ENCODE results near the gene BRD4. TPM values are rescaled to one million over a fixed set of nuclear protein-coding genes. Genes with fewer than 3 reads are reported as not detected.

The BRD4 gene
- total RNA-seq, 1 donor from 2014 or later = 115 TPM

- intact Hi-C loops (cut with micrococcal nuclease) = no loop called here
Observed at GRCh38 chr19:15268192-15268927, 64.0 kb downstream of the BRD4 start.

GRCh38 chr19:15266683-15267082 is 65.7 kb downstream of the BRD4 start:
- intact Hi-C loops (cut with micrococcal nuclease) = no loop called here

- intact Hi-C loops (cut with micrococcal nuclease) = no loop called here
Observed at GRCh38 chr19:15265850-15266248, 66.5 kb downstream of the BRD4 start.

- intact Hi-C loops (cut with micrococcal nuclease) = no loop called here
Observed at GRCh38 chr19:15265214-15265849, 67.0 kb downstream of the BRD4 start.

- intact Hi-C loops (cut with micrococcal nuclease) = loop anchor here (1.0 to 5.0 kb wide), 2 partner anchors 88 to 291 kb away; no protein-coding TSS in a partner anchor
Observed at GRCh38 chr19:15264933-15265206, 67.5 kb downstream of the BRD4 start.

- intact Hi-C loops (cut with micrococcal nuclease) = loop anchor here (1.0 to 5.0 kb wide), 2 partner anchors 87 to 292 kb away; no protein-coding TSS in a partner anchor
Observed at GRCh38 chr19:15264061-15264932, 68.0 kb downstream of the BRD4 start.

GRCh38 chr19:15263361-15263985 is 68.9 kb downstream of the BRD4 start:
- intact Hi-C loops (cut with micrococcal nuclease) = loop anchor here (5.0 kb wide), 1 partner anchor 86 kb away; no protein-coding TSS in a partner anchor

GRCh38 chr19:15262011-15262410 is 70.3 kb downstream of the BRD4 start:
- intact Hi-C loops (cut with micrococcal nuclease) = loop anchor here (5.0 kb wide), 1 partner anchor 85 kb away; no protein-coding TSS in a partner anchor

GRCh38 chr19:15260939-15261338 is 71.4 kb downstream of the BRD4 start:
- intact Hi-C loops (cut with micrococcal nuclease) = loop anchor here (5.0 kb wide), 1 partner anchor 84 kb away; no protein-coding TSS in a partner anchor

GRCh38 chr19:15259907-15260306 is 72.4 kb downstream of the BRD4 start:
- intact Hi-C loops (cut with micrococcal nuclease) = loop anchor here (5.0 kb wide), 1 partner anchor 83 kb away; no protein-coding TSS in a partner anchor

- intact Hi-C loops (cut with micrococcal nuclease) = no loop called here
Observed at GRCh38 chr19:15257782-15258181, 74.6 kb downstream of the BRD4 start.

- intact Hi-C loops (cut with micrococcal nuclease) = no loop called here
Observed at GRCh38 chr19:15256708-15257331, 75.5 kb downstream of the BRD4 start.

GRCh38 chr19:15255359-15255990 is 76.9 kb downstream of the BRD4 start:
- intact Hi-C loops (cut with micrococcal nuclease) = no loop called here

- intact Hi-C loops (cut with micrococcal nuclease) = no loop called here
Observed at GRCh38 chr19:15254547-15254946, 77.8 kb downstream of the BRD4 start.

GRCh38 chr19:15253513-15253912 is 78.8 kb downstream of the BRD4 start:
- intact Hi-C loops (cut with micrococcal nuclease) = no loop called here

- intact Hi-C loops (cut with micrococcal nuclease) = no loop called here
Observed at GRCh38 chr19:15253061-15253460, 79.3 kb downstream of the BRD4 start.

- intact Hi-C loops (cut with micrococcal nuclease) = no loop called here
Observed at GRCh38 chr19:15252398-15253018, 79.8 kb downstream of the BRD4 start.

GRCh38 chr19:15251749-15252397 is 80.5 kb downstream of the BRD4 start:
- intact Hi-C loops (cut with micrococcal nuclease) = no loop called here

GRCh38 chr19:15251010-15251748 is 81.2 kb downstream of the BRD4 start:
- intact Hi-C loops (cut with micrococcal nuclease) = no loop called here
